ENCODE data around the gene CLCN7.

GRCh38 chr16:1451702-1452392 lies 23.0 kb downstream of the CLCN7 start:
- TF ChIP-seq CTCF (conservative IDR thresholded peaks at IDR 0.05; ENCODE audit: low read depth in 2 of 2) (no peak), REST (IDR thresholded peaks at IDR 0.05; ENCODE audit: unreplicated experiment) (no peak), EZH2 (IDR thresholded peaks at IDR 0.05; ENCODE audit: low read depth, unreplicated experiment) (no peak)

Data from GM23338 (cell line).